ENCODE measurements around the gene FAM20B.
"Not testable (repeated sequence)": the region's sequence is repeated elsewhere in the genome, so short reads cannot be mapped to it uniquely, and the experiment has no call there.

Gene FAM20B

GRCh38 chr1:179025125-179025974, at the start of gene FAM20B:
Gene FAM20B (plus strand): TSS chr1:179025894. CDS start chr1:179043848, 17,954 bp downstream.
- DNase-seq: peak; percentile 89

GRCh38 chr1:178976541-178976940, 49.2 kb upstream of the FAM20B start:
- DNase-seq: no peak

GRCh38 chr1:178986204-178986603, 39.5 kb upstream of the FAM20B start:
- no peak for DNase-seq

GRCh38 chr1:178988198-178988597, 37.5 kb upstream of the FAM20B start:
- not testable (repeated sequence) for DNase-seq

GRCh38 chr1:178993559-178993958, 32.1 kb upstream of the FAM20B start:
- no peak for DNase-seq

- DNase-seq: no peak
Observed at GRCh38 chr1:178997428-178997827, 28.3 kb upstream of the FAM20B start.

GRCh38 chr1:178998295-178998694, 27.4 kb upstream of the FAM20B start:
- no peak for DNase-seq

GRCh38 chr1:178999061-178999460, 26.6 kb upstream of the FAM20B start:
- no peak for DNase-seq

GRCh38 chr1:179001451-179001850, 24.2 kb upstream of the FAM20B start:
- DNase-seq: no peak

- not testable (repeated sequence) for DNase-seq
Observed at GRCh38 chr1:179002064-179002463, 23.6 kb upstream of the FAM20B start.

GRCh38 chr1:179002552-179003345, 22.9 kb upstream of the FAM20B start:
- peak; percentile 53 for DNase-seq

- DNase-seq: no peak
Observed at GRCh38 chr1:179003512-179004066, 22.1 kb upstream of the FAM20B start.

GRCh38 chr1:179007233-179007632, 18.5 kb upstream of the FAM20B start:
- DNase-seq: no peak

- DNase-seq: no peak
Observed at GRCh38 chr1:179010671-179011070, 15.0 kb upstream of the FAM20B start.

- no peak for DNase-seq
Observed at GRCh38 chr1:179012038-179012437, 13.7 kb upstream of the FAM20B start.

GRCh38 chr1:179014123-179014522, 11.6 kb upstream of the FAM20B start:
- no peak for DNase-seq

GRCh38 chr1:179015396-179015795, 10.3 kb upstream of the FAM20B start:
- no peak for DNase-seq

GRCh38 chr1:179016706-179017382, 8.8 kb upstream of the FAM20B start:
- DNase-seq: no peak

GRCh38 chr1:179017383-179018326, 8.0 kb upstream of the FAM20B start:
- no peak for DNase-seq

GRCh38 chr1:179021873-179022272, 3.8 kb upstream of the FAM20B start:
- DNase-seq: peak; percentile 24

GRCh38 chr1:179023946-179024650, 1.6 kb upstream of the FAM20B start:
- DNase-seq: no peak

Measured in NCI-H1436 (cell line).